H1 (cell line): Measurements from ENCODE around the gene USHBP1. TPM values are rescaled to one million over a fixed set of nuclear protein-coding genes. Genes with fewer than 3 reads are reported as not detected.
A peak's percentile ranks its signal among the peaks of the same experiment; 100 is the strongest.

Experiments
- CTCF ChIA-PET: fragments of 300-600 bp; sonication (Branson Sonifier 250); formaldehyde crosslinking; loops from one replicate; lab custom pipeline; 2021; ENCODE audit not compliant: partially characterized antibody; lab: Charles Lee
- POLR2A ChIA-PET: fragments of 300-600 bp; sonication (Branson Sonifier 250); formaldehyde crosslinking; loops from one replicate; lab custom pipeline; 2021; ENCODE audit warnings: inconsistent platforms; ENCODE audit not compliant: partially characterized antibody; lab: Charles Lee
- DNase-seq, 2 experiments: peaks; one replicate each; pipeline versions ENCODE4 v3.0.0 to v3.0.0-alpha.2; 2010 to 2022; ENCODE audit warnings: low spot score in 2 of 2, low read depth in 1 of 2, mixed read lengths in 1 of 2
- FAIRE-seq: peaks from 2 replicates; lab custom pipeline; 2011; peaks lifted over from hg19 to GRCh38; lab: Jason Lieb, UNC
- H2AFZ ChIP-seq: 2 replicates; pipeline ENCODE4 v1.8.1; 2012; ENCODE audit warnings: low read length, inconsistent platforms
- H2AK5ac ChIP-seq: 2 replicates; pipeline ENCODE4 v1.6.1; 2013; ENCODE audit warnings: low read depth, low read length
- H2BK120ac ChIP-seq: replicated peaks from 2 replicates; pipeline ENCODE3; 2013; ENCODE audit warnings: low read depth, low read length, inconsistent platforms
- H2BK12ac ChIP-seq: 2 replicates; pipeline ENCODE4 v1.6.1; 2013; ENCODE audit warnings: low read depth, low read length
- H2BK15ac ChIP-seq: 2 replicates; pipeline ENCODE4 v1.6.1; 2013; ENCODE audit warnings: low read length
- H2BK20ac ChIP-seq: 2 replicates; pipeline ENCODE4 v1.6.1; 2013; ENCODE audit warnings: low read length
- H2BK5ac ChIP-seq: 2 replicates; pipeline ENCODE4 v1.6.1; 2013; ENCODE audit warnings: low read depth, low read length
- H3K14ac ChIP-seq: 2 replicates; pipeline ENCODE4 v1.6.1; 2013; ENCODE audit warnings: inconsistent platforms; ENCODE audit not compliant: insufficient read length
- H3K18ac ChIP-seq: 2 replicates; pipeline ENCODE4 v1.6.1; 2013; ENCODE audit warnings: low read length; ENCODE audit errors: extremely low read depth
- H3K23ac ChIP-seq: 2 replicates; pipeline ENCODE4 v1.6.1; 2013; ENCODE audit warnings: inconsistent platforms; ENCODE audit not compliant: insufficient read length
- H3K23me2 ChIP-seq: 2 replicates; pipeline ENCODE4 v1.6.1; 2013; ENCODE audit warnings: low read depth, low read length
- H3K27ac ChIP-seq: 2 replicates; pipeline ENCODE4 v1.6.1; 2011; ENCODE audit warnings: low read depth, low read length, inconsistent platforms
- H3K27me3 ChIP-seq, 4 experiments: replicated peaks in 1 of 4; 1 replicate in 1 of 4; 2 replicates in 3 of 4; pipeline versions ENCODE4 v1.6.1 to v1.8.1; 2011 to 2013; ENCODE audit warnings: low read length in 3 of 4, mild to moderate bottlenecking in 3 of 4, inconsistent platforms in 2 of 4, mixed read lengths in 2 of 4, moderate library complexity in 1 of 4; ENCODE audit not compliant: control insufficient read depth in 3 of 4, insufficient read depth in 3 of 4; ENCODE audit errors: extremely low read depth in 1 of 4
- H3K36me3 ChIP-seq, 4 experiments: 2 replicates each; pipeline versions ENCODE4 v1.6.1 to v1.8.1; 2011 to 2013; ENCODE audit warnings: mild to moderate bottlenecking in 4 of 4, low read length in 3 of 4, moderate library complexity in 2 of 4, control low read depth in 1 of 4, inconsistent platforms in 1 of 4; ENCODE audit not compliant: insufficient read depth in 4 of 4, control insufficient read depth in 2 of 4
- H3K4ac ChIP-seq: replicated peaks from 2 replicates; pipeline ENCODE3; 2013; ENCODE audit warnings: low read length, low read depth, mixed read lengths, inconsistent platforms; ENCODE audit not compliant: insufficient read length
- H3K4me1 ChIP-seq, 4 experiments: replicated peaks in 1 of 4; 1 replicate in 1 of 4; 2 replicates in 3 of 4; pipeline versions ENCODE4 v1.6.1 to v1.8.1; 2011 to 2013; ENCODE audit warnings: low read length in 3 of 4, inconsistent platforms in 2 of 4, mixed read lengths in 1 of 4; ENCODE audit not compliant: insufficient read depth in 4 of 4, control insufficient read depth in 3 of 4
- H3K4me2 ChIP-seq, 2 experiments: 2 replicates each; pipeline versions ENCODE4 v1.6.1 to v1.8.1; 2011 to 2013; ENCODE audit warnings: low read depth in 2 of 2, low read length in 2 of 2, control low read depth in 1 of 2, inconsistent platforms in 1 of 2, mild to moderate bottlenecking in 1 of 2; ENCODE audit not compliant: insufficient read depth in 1 of 2
- H3K4me3 ChIP-seq, 4 experiments: fragments of 200-600, 300-600 bp in 1 of 4; sonication (generic), shearing (Covaris generic), sonication (Bioruptor Twin) in 1 of 4; 2 replicates each; pipeline versions ENCODE4 v1.5.1 to v1.8.1; 2011 to 2016; ENCODE audit warnings: low read length in 4 of 4, low read depth in 3 of 4, control low read depth in 2 of 4, inconsistent platforms in 2 of 4, mild to moderate bottlenecking in 2 of 4, mixed read lengths in 1 of 4, moderate library complexity in 1 of 4; ENCODE audit not compliant: insufficient read depth in 2 of 4; ENCODE audit errors: extremely low read depth in 1 of 4
- H3K56ac ChIP-seq: replicated peaks from 2 replicates; pipeline ENCODE3; 2013; ENCODE audit warnings: low read depth, mild to moderate bottlenecking, mixed read lengths, low read length, inconsistent platforms; ENCODE audit not compliant: insufficient read length
- H3K79me1 ChIP-seq: 2 replicates; pipeline ENCODE4 v1.6.1; 2013; ENCODE audit warnings: low read depth, low read length, control low read depth
- H3K79me2 ChIP-seq, 2 experiments: 2 replicates each; pipeline versions ENCODE4 v1.6.1 to v1.8.1; 2012 to 2013; ENCODE audit warnings: low read length in 2 of 2, mild to moderate bottlenecking in 2 of 2, inconsistent platforms in 1 of 2; ENCODE audit not compliant: insufficient read depth in 2 of 2, control insufficient read depth in 1 of 2
- H3K9ac ChIP-seq, 4 experiments: replicated peaks in 1 of 4; 1 replicate in 1 of 4; 2 replicates in 3 of 4; pipeline versions ENCODE4 v1.6.1 to v1.8.1; 2011 to 2013; ENCODE audit warnings: low read depth in 3 of 4, low read length in 3 of 4, control low read depth in 2 of 4, mild to moderate bottlenecking in 2 of 4, moderate library complexity in 2 of 4, inconsistent platforms in 1 of 4; ENCODE audit errors: extremely low read depth in 1 of 4
- H3K9me3 ChIP-seq, 2 experiments: 2 replicates each; pipeline versions ENCODE4 v1.6.1 to v1.8.1; 2012 to 2013; ENCODE audit warnings: mild to moderate bottlenecking in 2 of 2, moderate library complexity in 2 of 2, control low read depth in 1 of 2, inconsistent platforms in 1 of 2, low read depth in 1 of 2, low read length in 1 of 2, mixed read lengths in 1 of 2; ENCODE audit not compliant: insufficient read depth in 2 of 2
- H4K20me1 ChIP-seq, 2 experiments: replicated peaks in 1 of 2; 2 replicates each; pipeline versions ENCODE3 to v1.8.1; 2011 to 2013; ENCODE audit warnings: inconsistent platforms in 2 of 2, low read length in 2 of 2, mild to moderate bottlenecking in 1 of 2; ENCODE audit not compliant: insufficient read depth in 2 of 2, control insufficient read depth in 1 of 2
- H4K5ac ChIP-seq: 2 replicates; pipeline ENCODE4 v1.6.1; 2013; ENCODE audit warnings: low read length, low read depth, mixed read lengths, inconsistent platforms; ENCODE audit not compliant: insufficient read length
- H4K8ac ChIP-seq: 2 replicates; pipeline ENCODE4 v1.8.0; 2013; ENCODE audit warnings: mild to moderate bottlenecking, moderate library complexity, low read length, inconsistent platforms; ENCODE audit not compliant: insufficient read depth; ENCODE audit errors: extremely low read depth
- H4K91ac ChIP-seq: replicated peaks from 2 replicates; pipeline ENCODE3; 2013; ENCODE audit warnings: low read length, mixed read lengths, inconsistent platforms; ENCODE audit not compliant: insufficient read length
- CBX5 ChIP-seq: fragments of 300-800, 300-1000 bp; sonication (generic); IDR thresholded peaks from 2 replicates; pipeline ENCODE4 v1.7.1; 2016; ENCODE audit warnings: antibody characterized with exemption, low read length, low read depth
- EZH2 ChIP-seq: fragments of 200-600 bp; sonication (generic); IDR thresholded peaks from 2 replicates; pipeline ENCODE4 v1.7.1; 2012; ENCODE audit warnings: low read depth, mild to moderate bottlenecking, moderate library complexity, low read length, inconsistent platforms; ENCODE audit not compliant: severe bottlenecking
- KDM5A ChIP-seq: fragments of 200-600 bp; IDR thresholded peaks from 2 replicates; pipeline ENCODE4 v1.7.1; 2012; ENCODE audit warnings: mild to moderate bottlenecking, low read length, inconsistent platforms, mixed read lengths
- PHF8 ChIP-seq: fragments of 200-600 bp; sonication (generic); conservative IDR thresholded peaks from 2 replicates; pipeline ENCODE4 v1.7.1; 2012; ENCODE audit warnings: low read depth, mild to moderate bottlenecking, inconsistent platforms, low read length, moderate library complexity
- RFX5 ChIP-seq: IDR thresholded peaks from 2 replicates; pipeline ENCODE4 v1.6.1; 2011; ENCODE audit warnings: low read depth, low read length, improper control_type of control experiment, borderline replicate concordance
- SIX5 ChIP-seq: IDR thresholded peaks from 2 replicates; pipeline ENCODE4 v1.6.1; 2011; ENCODE audit warnings: mild to moderate bottlenecking, low read depth, low read length
- TAF7 ChIP-seq: optimal IDR thresholded peaks from 2 replicates; pipeline ENCODE3; 2011; ENCODE audit warnings: low read depth, mild to moderate bottlenecking, inconsistent platforms, low read length, moderate library complexity, borderline replicate concordance
- TCF12 ChIP-seq: IDR thresholded peaks from 2 replicates; pipeline ENCODE4 v1.6.1; 2011; ENCODE audit warnings: low read depth, mild to moderate bottlenecking, low read length
- WGBS, 2 experiments: shearing (Covaris generic) in 1 of 2; methylation state at CpG; one replicate each; pipeline versions ENCODE4 v1.1.6 to v1.1.7; 2013 to 2015; ENCODE audit warnings: low lambda C conversion rate in 2 of 2, mixed read lengths in 2 of 2, inconsistent platforms in 1 of 2, low coverage in 1 of 2, missing lambda C conversion rate in 1 of 2; ENCODE audit not compliant: insufficient replicate concordance in 2 of 2, insufficient coverage in 1 of 2, insufficient read length in 1 of 2; ENCODE audit errors: extremely low coverage in 1 of 2, missing lambda C conversion rate in 1 of 2; 5-methylcytosine and 5-hydroxymethylcytosine counted together
- polyA plus RNA-seq, 7 experiments: library from polyadenylated mRNA; depleted of rRNA in 3 of 7; stranded (reverse) in 5 of 7; unstranded in 2 of 7; fragments of >200 nt in 5 of 7; fragments of 200-250 nt in 2 of 7; gene quantifications; 1 replicate in 5 of 7; 2 replicates in 1 of 7; 4 replicates in 1 of 7; pipeline versions ENCODE4 v1.2.1 to v1.2.3, GENCODE V29; 2011 to 2013; ENCODE audit warnings: missing spikeins in 2 of 7, mixed read lengths in 2 of 7
- total RNA-seq: library from RNA; stranded (reverse); fragmentation: NEBNext Ultra II Directional; extraction: Animal tissue kit (Norgen Biotek cat#: 25700); gene quantifications from 2 replicates; pipeline ENCODE4 v1.2.1, GENCODE V29; 2021
- TF ChIP-seq, protein P1 (sequence below): IDR thresholded peaks from 2 replicates; pipeline ENCODE4 v1.6.1; 2012; ENCODE audit warnings: inconsistent platforms

Gene USHBP1
- total and polyA plus RNA-seq, 2 of the 8 experiments (the other 6 are each of a cell fraction or from before 2014, with no cell fraction given), result 5.0 to 7.5 TPM

DNA sequence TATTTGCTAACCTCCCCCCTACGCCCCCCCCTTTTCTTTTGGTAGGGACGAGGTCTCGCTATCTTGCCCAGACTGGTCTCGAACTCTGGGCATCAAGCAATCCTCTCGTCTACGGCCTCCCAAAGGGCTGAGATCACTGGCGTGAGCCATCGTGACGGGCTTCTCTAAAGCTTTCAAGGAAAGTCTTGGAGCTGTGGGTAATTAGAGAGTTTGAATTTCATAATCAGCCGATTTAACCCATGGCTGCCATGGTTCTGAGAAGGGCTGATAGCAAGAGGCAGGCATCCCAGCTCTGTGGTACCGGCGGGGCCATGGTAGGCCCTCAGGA lies 39.4 kb upstream of the USHBP1 start:
- H2BK20ac ChIP-seq, result no peak overlapping the region
- H4K8ac ChIP-seq, result no peak overlapping the region
- CTCF ChIA-PET, result interaction anchor here (0.6 to 3.0 kb wide), 10 partner anchors 12 to 775 kb away, joined by 3 to 29 read pairs (median 3); no protein-coding TSS in a partner anchor
- no peaks in the 10 kb centered on the region for H3K27me3 ChIP-seq
- H2AK5ac ChIP-seq, result 0 out of 2 replicates have a peak overlapping the region, but pooled peaks have one; percentile 53
- POLR2A ChIA-PET, result interaction anchor here (1.1 to 18.5 kb wide), 5 partner anchors 13 to 89 kb away, joined by 3 to 329 read pairs (median 5); partner anchors contain the start of genes ANO8, BABAM1 and USE1
- TF ChIP-seq EZH2 (no peak), TCF12 (no peak), RFX5 (no peak), KDM5A (no peak), SIX5 (no peak), TAF7 (no peak), PHF8 (no peak), CBX5 (no peak)
- TF ChIP-seq, protein P1, sequence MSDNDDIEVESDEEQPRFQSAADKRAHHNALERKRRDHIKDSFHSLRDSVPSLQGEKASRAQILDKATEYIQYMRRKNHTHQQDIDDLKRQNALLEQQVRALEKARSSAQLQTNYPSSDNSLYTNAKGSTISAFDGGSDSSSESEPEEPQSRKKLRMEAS, result no peak
- H3K9me3 ChIP-seq, result no peaks in the 10 kb centered on the region
- H3K79me2 ChIP-seq, result peaks cover 0 to 4% of the 10 kb centered on the region in 2 experiments; a peak in 1 of 4 replicates
- peak overlapping the region; percentile 81; the same call in 1 of the 2 replicates for H2BK15ac ChIP-seq
- peaks cover 12 to 21% (median 14%) of the 10 kb centered on the region in 4 experiments for H3K4me1 ChIP-seq
- no peak overlapping the region for H3K9ac ChIP-seq
- no peak overlapping the region for H2AFZ ChIP-seq
- no peak overlapping the region for H2BK12ac ChIP-seq
- no peak overlapping the region for H3K23ac ChIP-seq
- H3K4ac ChIP-seq, result no peak overlapping the region
- DNase-seq, result no peak
- no peak overlapping the region for H3K14ac ChIP-seq
- peaks cover 7% of the 10 kb centered on the region for H3K23me2 ChIP-seq
- peak overlapping the region; percentile 57 to 82 for H3K4me2 ChIP-seq
- H2BK5ac ChIP-seq, result no peak overlapping the region
- no peak overlapping the region for H3K56ac ChIP-seq
- no peak overlapping the region for H2BK120ac ChIP-seq
- FAIRE-seq, result no peak
- no peak overlapping the region for H4K5ac ChIP-seq
- H3K79me1 ChIP-seq, result peaks cover 4% of the 10 kb centered on the region
- H3K27ac ChIP-seq, result no peak overlapping the region
- WGBS, 2 experiments, result 78% methylated on average over 8 of the region's 12 CpGs; no CpG with 5 or more reads in 1 of the 2 experiments
- peaks cover 0 to 9% (median 0%) of the 10 kb centered on the region in 4 experiments; a peak in 2 of 8 replicates for H3K36me3 ChIP-seq
- peak overlapping the region; percentile 91 for H3K18ac ChIP-seq
- H4K20me1 ChIP-seq, result peaks cover 1 to 8% of the 10 kb centered on the region in 2 experiments
- H3K4me3 ChIP-seq, result peak overlapping the region in 1 of 4 experiments; percentile 47; a peak in 2 of 8 replicates
- H4K91ac ChIP-seq, result no peak overlapping the region
